Nephron progenitor cell (in vitro differentiated cells): ENCODE measurements around the gene TWIST1.

Experiments used
- DNase-seq: peaks from one replicate; pipeline ENCODE4 v3.0.0; 2021
- H3K27ac Mint-ChIP-seq: 2 replicates; pipeline ENCODE4 v1.8.0; 2021; ENCODE audit warnings: mild to moderate bottlenecking, moderate library complexity, mixed read lengths
- H3K27me3 Mint-ChIP-seq: 2 replicates; pipeline ENCODE4 v1.8.0; 2021; ENCODE audit warnings: mild to moderate bottlenecking, low read depth, mixed read lengths; ENCODE audit not compliant: poor library complexity
- H3K36me3 Mint-ChIP-seq: 2 replicates; pipeline ENCODE4 v1.8.0; 2021; ENCODE audit warnings: low read depth, mixed read lengths
- H3K4me1 Mint-ChIP-seq: 2 replicates; pipeline ENCODE4 v1.8.0; 2021; ENCODE audit warnings: mixed read lengths
- H3K4me3 Mint-ChIP-seq: 2 replicates; pipeline ENCODE4 v1.8.0; 2021; ENCODE audit warnings: mild to moderate bottlenecking, moderate library complexity, mixed read lengths
- H3K9me3 Mint-ChIP-seq: 2 replicates; pipeline ENCODE4 v1.8.0; 2021; ENCODE audit warnings: mild to moderate bottlenecking, moderate library complexity, mixed read lengths
- CTCF ChIP-seq: fragments of 200-600 bp; sonication (generic); IDR thresholded peaks from 2 replicates; pipeline ENCODE4 v1.5.0; 2021; ENCODE audit warnings: antibody characterized with exemption

Gene TWIST1

GRCh38 chr7:19080093-19080492 lies 37.3 kb downstream of the TWIST1 start:
- DNase-seq: no peak
- Mint-ChIP-seq H3K36me3 (peaks cover 4% of the 10 kb centered on the region), H3K27me3 (peaks cover 3% of the 10 kb centered on the region), H3K9me3 (peaks cover 9% of the 10 kb centered on the region), H3K4me3 (no peak overlapping the region), H3K27ac (no peak overlapping the region), H3K4me1 (no peaks in the 10 kb centered on the region)
- TF ChIP-seq CTCF: no peak

- Mint-ChIP-seq H3K9me3 (peaks cover 10% of the 10 kb centered on the region), H3K4me3 (no peak overlapping the region), H3K27me3 (peaks cover 3% of the 10 kb centered on the region), H3K27ac (no peak overlapping the region), H3K36me3 (peaks cover 4% of the 10 kb centered on the region), H3K4me1 (no peaks in the 10 kb centered on the region)
- no peak for TF ChIP-seq CTCF
- no peak for DNase-seq
Observed at GRCh38 chr7:19079066-19079465, 38.4 kb downstream of the TWIST1 start.

GRCh38 chr7:19069842-19070241 lies 47.6 kb downstream of the TWIST1 start:
- Mint-ChIP-seq H3K4me3 (no peak overlapping the region), H3K27ac (no peak overlapping the region), H3K27me3 (no peaks in the 10 kb centered on the region), H3K4me1 (no peaks in the 10 kb centered on the region), H3K9me3 (peaks cover 3% of the 10 kb centered on the region), H3K36me3 (no peaks in the 10 kb centered on the region)
- DNase-seq: no peak
- TF ChIP-seq CTCF: no peak

GRCh38 chr7:19066170-19066569 lies 51.3 kb downstream of the TWIST1 start:
- Mint-ChIP-seq H3K4me1 (no peaks in the 10 kb centered on the region), H3K9me3 (no peaks in the 10 kb centered on the region), H3K27me3 (peaks cover 4% of the 10 kb centered on the region), H3K4me3 (no peak overlapping the region), H3K36me3 (no peaks in the 10 kb centered on the region), H3K27ac (no peak overlapping the region)
- DNase-seq: no peak
- TF ChIP-seq CTCF: no peak
